HCT116 (cell line): ENCODE data around the gene AOC2. TPM values are rescaled to one million over a fixed set of nuclear protein-coding genes. Genes with fewer than 3 reads are reported as not detected.

Experiments
- ATAC-seq: fragments of 200-7000 bp; cut with Tn5 transposase; 2 replicates; pipeline ENCODE4 v1.9.1; 2020; ENCODE audit warnings: mild to moderate bottlenecking, moderate library complexity
- BruUV-seq: library from RNA; stranded (reverse); fragments of 400-500 nt; replicated peaks from 2 replicates; lab custom pipeline; 2021; lab: Mats Ljungman, UMichigan
- CTCF ChIA-PET: fragments of 300-600 bp; sonication (Branson Sonifier 250); formaldehyde crosslinking; loops from one replicate; lab custom pipeline; 2021; ENCODE audit warnings: antibody characterized with exemption; lab: Charles Lee
- POLR2A ChIA-PET: fragments of 300-600, 350-600 bp; sonication (Branson Sonifier 250); formaldehyde crosslinking; loops from one replicate; lab custom pipeline; 2021; ENCODE audit warnings: antibody characterized with exemption; lab: Charles Lee
- RAD21 ChIA-PET, 2 experiments: fragments of 300-600 bp; sonication (Branson Sonifier 250); formaldehyde crosslinking; loops; one replicate each; lab custom pipeline; 2023; ENCODE audit warnings: low total read pairs in 2 of 2; ENCODE audit not compliant: uncharacterized antibody in 2 of 2, unreplicated experiment in 2 of 2, low non-redundant PET in 1 of 2; lab: Charles Lee
- DNase-seq: peaks from one replicate; pipeline ENCODE4 v3.0.0-alpha.2; 2010; ENCODE audit warnings: low read depth, low spot score
- H2AFZ ChIP-seq: fragments of 200-600 bp; shearing (Covaris generic), sonication (generic); 2 replicates; pipeline ENCODE4 v1.6.1; 2017; ENCODE audit warnings: low read depth, mixed run types, mixed read lengths, antibody characterized with exemption, low read length; ENCODE audit not compliant: poor library complexity, severe bottlenecking
- H3K27ac ChIP-seq: 2 replicates; pipeline ENCODE4 v1.5.1; 2012; ENCODE audit warnings: low read depth, low read length
- H3K27me3 ChIP-seq: fragments of 200-600 bp; sonication (generic); 2 replicates; pipeline ENCODE4 v1.6.1; 2016; ENCODE audit warnings: mixed run types, low read length, mixed read lengths; ENCODE audit not compliant: insufficient read depth
- H3K36me3 ChIP-seq, 2 experiments: fragments of 200-500 bp in 1 of 2; fragments of 200-600 bp in 1 of 2; sonication (Bioruptor generic) in 1 of 2; sonication (generic) in 1 of 2; 2 replicates each; pipeline versions ENCODE4 v1.5.1 to v1.6.1; 2014 to 2016; ENCODE audit warnings: low read length in 2 of 2, inconsistent platforms in 1 of 2, mixed read lengths in 1 of 2, mixed run types in 1 of 2; ENCODE audit not compliant: insufficient read depth in 2 of 2, control insufficient read depth in 1 of 2
- H3K4me1 ChIP-seq, 2 experiments: fragments of 200-600 bp in 1 of 2; sonication (generic) in 1 of 2; 2 replicates each; pipeline versions ENCODE4 v1.5.1 to v1.6.1; 2012 to 2017; ENCODE audit warnings: low read length in 2 of 2, inconsistent platforms in 1 of 2, mild to moderate bottlenecking in 1 of 2, mixed read lengths in 1 of 2, mixed run types in 1 of 2, moderate library complexity in 1 of 2; ENCODE audit not compliant: insufficient read depth in 2 of 2, control insufficient read depth in 1 of 2
- H3K4me2 ChIP-seq: fragments of 200-600 bp; sonication (generic); 2 replicates; pipeline ENCODE4 v1.6.1; 2017; ENCODE audit warnings: mixed run types, low read length, mixed read lengths
- H3K4me3 ChIP-seq, 2 experiments: fragments of 200-600 bp in 1 of 2; sonication (generic) in 1 of 2; replicated peaks in 1 of 2; 2 replicates each; pipeline ENCODE4 v1.5.1; 2011 to 2016; ENCODE audit warnings: low read length in 2 of 2, control low read depth in 1 of 2, low read depth in 1 of 2, mild to moderate bottlenecking in 1 of 2, mixed read lengths in 1 of 2, mixed run types in 1 of 2
- H3K79me2 ChIP-seq: fragments of 200-600 bp; sonication (generic); 2 replicates; pipeline ENCODE4 v1.6.1; 2017; ENCODE audit warnings: mild to moderate bottlenecking, mixed run types, low read length, moderate library complexity, mixed read lengths; ENCODE audit not compliant: insufficient read depth
- H3K9ac ChIP-seq: fragments of 200-600 bp; sonication (generic); 2 replicates; pipeline ENCODE4 v1.6.1; 2016; ENCODE audit warnings: low read length, mixed read lengths
- H3K9me2 ChIP-seq: fragments of 200-600 bp; sonication (generic), shearing (Covaris generic); 2 replicates; pipeline ENCODE4 v1.6.1; 2017; ENCODE audit warnings: mixed run types, mild to moderate bottlenecking, moderate library complexity; ENCODE audit not compliant: insufficient read depth
- H3K9me3 ChIP-seq, 2 experiments: fragments of 200-500 bp in 1 of 2; fragments of 200-600 bp in 1 of 2; sonication (Bioruptor generic) in 1 of 2; sonication (generic) in 1 of 2; 2 replicates each; pipeline ENCODE4 v1.6.1; 2014 to 2017; ENCODE audit warnings: low read length in 2 of 2, mixed read lengths in 2 of 2, inconsistent platforms in 1 of 2, low read depth in 1 of 2, mild to moderate bottlenecking in 1 of 2, mixed run types in 1 of 2, moderate library complexity in 1 of 2; ENCODE audit not compliant: control insufficient read depth in 1 of 2, insufficient read depth in 1 of 2
- H4K20me1 ChIP-seq: fragments of 200-600 bp; sonication (generic), shearing (Covaris generic); 2 replicates; pipeline ENCODE4 v1.6.1; 2017; ENCODE audit warnings: mixed run types, mild to moderate bottlenecking, moderate library complexity; ENCODE audit not compliant: insufficient read depth
- ATF3 ChIP-seq: IDR thresholded peaks from 2 replicates; pipeline ENCODE4 v1.6.1; 2012
- CBX3 ChIP-seq: IDR thresholded peaks from 2 replicates; pipeline ENCODE4 v1.6.1; 2012; ENCODE audit warnings: low read depth
- EGR1 ChIP-seq: IDR thresholded peaks from 2 replicates; pipeline ENCODE4 v1.6.1; 2012; ENCODE audit warnings: low read depth
- ELF1 ChIP-seq: IDR thresholded peaks from 2 replicates; pipeline ENCODE4 v1.6.1; 2012; ENCODE audit warnings: low read depth, borderline replicate concordance
- EZH2 ChIP-seq: fragments of 200-600 bp; sonication (generic); IDR thresholded peaks from 2 replicates; pipeline ENCODE4 v1.6.1; 2017; ENCODE audit warnings: antibody characterized with exemption, mixed run types
- FOSL1 ChIP-seq: IDR thresholded peaks from 2 replicates; pipeline ENCODE4 v1.6.1; 2012; ENCODE audit warnings: low read depth
- JUND ChIP-seq: IDR thresholded peaks from 2 replicates; pipeline ENCODE4 v1.6.1; 2012
- MAX ChIP-seq: IDR thresholded peaks from 2 replicates; pipeline ENCODE4 v1.6.1; 2012
- POLR2A ChIP-seq: IDR thresholded peaks from 2 replicates; pipeline ENCODE4 v1.7.0; 2011; ENCODE audit warnings: borderline replicate concordance; ENCODE audit not compliant: insufficient read depth, insufficient read length; ENCODE audit errors: extremely low read depth
- SP1 ChIP-seq: IDR thresholded peaks from 2 replicates; pipeline ENCODE4 v1.6.1; 2012; ENCODE audit warnings: low read depth
- SRF ChIP-seq: IDR thresholded peaks from 2 replicates; pipeline ENCODE4 v1.6.1; 2012; ENCODE audit warnings: low read depth
- TCF7L2 ChIP-seq: IDR thresholded peaks from 2 replicates; pipeline ENCODE4 v1.7.0; 2011; ENCODE audit warnings: borderline replicate concordance, inconsistent platforms; ENCODE audit not compliant: insufficient read depth, insufficient read length; ENCODE audit errors: extremely low read depth
- YY1 ChIP-seq: IDR thresholded peaks from 2 replicates; pipeline ENCODE4 v1.6.1; 2011; ENCODE audit warnings: low read length, low read depth, moderate library complexity, mild to moderate bottlenecking; ENCODE audit not compliant: insufficient replicate concordance; ENCODE audit errors: extremely low read depth
- ZBTB33 ChIP-seq: IDR thresholded peaks from 2 replicates; pipeline ENCODE4 v1.6.1; 2011; ENCODE audit warnings: mild to moderate bottlenecking, low read length, moderate library complexity; ENCODE audit not compliant: insufficient replicate concordance; ENCODE audit errors: extremely low read depth
- ZNF274 ChIP-seq: fragments of 200-500 bp; sonication (Bioruptor generic); IDR thresholded peaks from 2 replicates; pipeline ENCODE4 v1.6.1; 2014; ENCODE audit warnings: mild to moderate bottlenecking, low read depth, low read length, inconsistent platforms
- intact Hi-C: fragments of 100-400 bp; cut with micrococcal nuclease; formaldehyde crosslinking; loops from 2 replicates; pipeline ENCODE4 v1.10.0; 2022
- total RNA-seq: library from RNA; stranded (reverse); gene quantifications from one replicate; pipeline ENCODE4 v1.2.1, GENCODE V29; 2021; ENCODE audit not compliant: unreplicated experiment
- TF ChIP-seq, protein P1 (sequence below): IDR thresholded peaks from 2 replicates; pipeline ENCODE4 v1.6.1; 2012; ENCODE audit warnings: low read depth

The AOC2 gene
- total RNA-seq, 1 experiment from 2014 or later: 8.0 TPM

DNA sequence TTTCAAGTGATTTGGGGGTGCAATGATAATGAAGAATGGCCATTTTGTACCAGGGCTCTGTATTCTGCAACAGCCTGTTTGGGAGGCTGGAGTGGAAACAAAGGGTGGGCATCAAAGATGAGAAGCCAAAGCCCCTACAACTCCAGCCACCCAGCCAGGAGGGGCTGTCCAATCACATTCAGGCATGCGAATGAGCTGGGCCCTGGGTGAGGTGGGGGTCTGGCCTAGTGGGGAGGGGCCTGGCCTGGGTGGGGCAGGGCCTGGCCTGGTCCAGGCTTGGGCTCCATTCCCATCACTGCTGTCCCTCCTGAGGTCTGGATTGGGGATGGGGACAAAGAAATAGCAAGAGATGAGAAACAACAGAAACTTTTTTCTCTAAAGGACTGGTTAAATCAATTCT, 13.0 kb downstream of the AOC2 start:
- no peaks in the 10 kb centered on the region for H3K9me2 ChIP-seq
- H3K79me2 ChIP-seq: no peaks in the 10 kb centered on the region
- no peak overlapping the region for H3K27ac ChIP-seq
- intact Hi-C loops: no loop called here
- no peak overlapping the region for H2AFZ ChIP-seq
- no peak overlapping the region for H3K4me3 ChIP-seq
- H4K20me1 ChIP-seq: no peaks in the 10 kb centered on the region
- H3K27me3 ChIP-seq: no peaks in the 10 kb centered on the region
- H3K4me2 ChIP-seq: no peak overlapping the region
- ATAC-seq (no peak), DNase-seq (no peak)
- H3K9me3 ChIP-seq: no peaks in the 10 kb centered on the region
- H3K4me1 ChIP-seq: no peaks in the 10 kb centered on the region
- POLR2A ChIA-PET: no interaction called here
- BruUV-seq: no TSS peak
- H3K36me3 ChIP-seq: no peaks in the 10 kb centered on the region
- no peak overlapping the region for H3K9ac ChIP-seq
- TF ChIP-seq JUND: no peak
- TF ChIP-seq EZH2: no peak
- TF ChIP-seq ZBTB33: no peak
- no peak for TF ChIP-seq EGR1
- no peak for TF ChIP-seq FOSL1
- no peak for TF ChIP-seq POLR2A
- no peak for TF ChIP-seq TCF7L2
- no peak for TF ChIP-seq SRF
- no peak for TF ChIP-seq ATF3
- TF ChIP-seq ELF1: no peak
- TF ChIP-seq CBX3: no peak
- TF ChIP-seq, protein P1, sequence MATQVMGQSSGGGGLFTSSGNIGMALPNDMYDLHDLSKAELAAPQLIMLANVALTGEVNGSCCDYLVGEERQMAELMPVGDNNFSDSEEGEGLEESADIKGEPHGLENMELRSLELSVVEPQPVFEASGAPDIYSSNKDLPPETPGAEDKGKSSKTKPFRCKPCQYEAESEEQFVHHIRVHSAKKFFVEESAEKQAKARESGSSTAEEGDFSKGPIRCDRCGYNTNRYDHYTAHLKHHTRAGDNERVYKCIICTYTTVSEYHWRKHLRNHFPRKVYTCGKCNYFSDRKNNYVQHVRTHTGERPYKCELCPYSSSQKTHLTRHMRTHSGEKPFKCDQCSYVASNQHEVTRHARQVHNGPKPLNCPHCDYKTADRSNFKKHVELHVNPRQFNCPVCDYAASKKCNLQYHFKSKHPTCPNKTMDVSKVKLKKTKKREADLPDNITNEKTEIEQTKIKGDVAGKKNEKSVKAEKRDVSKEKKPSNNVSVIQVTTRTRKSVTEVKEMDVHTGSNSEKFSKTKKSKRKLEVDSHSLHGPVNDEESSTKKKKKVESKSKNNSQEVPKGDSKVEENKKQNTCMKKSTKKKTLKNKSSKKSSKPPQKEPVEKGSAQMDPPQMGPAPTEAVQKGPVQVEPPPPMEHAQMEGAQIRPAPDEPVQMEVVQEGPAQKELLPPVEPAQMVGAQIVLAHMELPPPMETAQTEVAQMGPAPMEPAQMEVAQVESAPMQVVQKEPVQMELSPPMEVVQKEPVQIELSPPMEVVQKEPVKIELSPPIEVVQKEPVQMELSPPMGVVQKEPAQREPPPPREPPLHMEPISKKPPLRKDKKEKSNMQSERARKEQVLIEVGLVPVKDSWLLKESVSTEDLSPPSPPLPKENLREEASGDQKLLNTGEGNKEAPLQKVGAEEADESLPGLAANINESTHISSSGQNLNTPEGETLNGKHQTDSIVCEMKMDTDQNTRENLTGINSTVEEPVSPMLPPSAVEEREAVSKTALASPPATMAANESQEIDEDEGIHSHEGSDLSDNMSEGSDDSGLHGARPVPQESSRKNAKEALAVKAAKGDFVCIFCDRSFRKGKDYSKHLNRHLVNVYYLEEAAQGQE: no peak
- no peak for TF ChIP-seq ZNF274
- no peak for TF ChIP-seq SP1
- no peak for TF ChIP-seq YY1
- no peak for TF ChIP-seq MAX
- CTCF ChIA-PET: no interaction called here
- RAD21 ChIA-PET: no interaction called here
